MG63 (cell line): ENCODE data around the gene HOXD12. TPM values are rescaled to one million over a fixed set of nuclear protein-coding genes. Genes with fewer than 3 reads are reported as not detected.

Experiments used
- DNase-seq: peaks from one replicate; pipeline ENCODE4 v3.0.0-alpha.2; 2020
- H3K27me3 ChIP-seq: fragments of 250-450 bp; sonication (Bioruptor Pico); 2 replicates; pipeline ENCODE4 v1.5.1; 2020; ENCODE audit warnings: mild to moderate bottlenecking, moderate library complexity
- H3K36me3 ChIP-seq: fragments of 250-450 bp; sonication (Bioruptor Pico); 2 replicates; pipeline ENCODE4 v1.5.1; 2020; ENCODE audit warnings: mild to moderate bottlenecking, moderate library complexity
- H3K4me3 ChIP-seq: fragments of 250-450 bp; sonication (Bioruptor Pico); 2 replicates; pipeline ENCODE4 v1.5.1; 2020; ENCODE audit warnings: mild to moderate bottlenecking, moderate library complexity
- H3K9me3 ChIP-seq: fragments of 250-450 bp; sonication (Bioruptor Pico); 2 replicates; pipeline ENCODE4 v1.5.1; 2020; ENCODE audit warnings: mild to moderate bottlenecking, moderate library complexity
- total RNA-seq: library from RNA; depleted of rRNA; stranded (reverse); fragments of >200 nt; shearing (Covaris generic); gene quantifications from 2 replicates; pipeline ENCODE4 v1.2.3, GENCODE V29; 2014; ENCODE audit warnings: low replicate concordance

HOXD12 gene
- total RNA-seq, 1 experiment from 2014 or later: not detected

DNA sequence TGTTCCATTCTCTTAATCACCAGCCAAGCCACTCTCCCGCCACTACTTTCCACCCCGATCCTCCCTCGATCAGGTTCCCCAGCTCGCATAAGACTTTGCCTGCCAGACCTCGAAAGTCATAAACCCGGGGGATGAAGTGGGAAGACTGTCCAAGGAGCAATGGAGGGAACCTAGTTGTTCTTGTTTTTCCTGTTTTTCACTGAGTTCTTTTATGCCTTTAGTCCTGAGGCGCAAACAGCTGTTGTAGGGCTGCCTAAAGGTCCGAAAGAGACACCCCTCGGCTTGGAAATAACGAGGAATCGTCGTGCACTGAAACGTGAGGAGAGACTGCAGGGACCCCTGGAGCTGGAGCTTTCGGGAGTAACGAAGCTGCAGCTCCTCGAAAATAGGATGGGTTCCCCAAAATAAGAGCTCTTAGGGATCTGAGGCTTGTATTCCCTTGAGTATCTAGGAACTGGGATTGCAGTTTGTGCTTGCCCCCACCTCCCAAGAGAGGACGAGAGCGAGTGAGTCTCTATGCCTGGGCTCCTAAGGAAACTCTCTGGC lies 1.7 kb upstream of the HOXD12 start:
- H3K36me3 ChIP-seq: peaks cover 4% of the 10 kb centered on the region; the same call in 1 of the 2 replicates
- H3K9me3 ChIP-seq: no peaks in the 10 kb centered on the region
- H3K27me3 ChIP-seq: peaks cover 2% of the 10 kb centered on the region; the same call in 1 of the 2 replicates
- peak overlapping the region; percentile 63 for H3K4me3 ChIP-seq
- no peak for DNase-seq

DNA sequence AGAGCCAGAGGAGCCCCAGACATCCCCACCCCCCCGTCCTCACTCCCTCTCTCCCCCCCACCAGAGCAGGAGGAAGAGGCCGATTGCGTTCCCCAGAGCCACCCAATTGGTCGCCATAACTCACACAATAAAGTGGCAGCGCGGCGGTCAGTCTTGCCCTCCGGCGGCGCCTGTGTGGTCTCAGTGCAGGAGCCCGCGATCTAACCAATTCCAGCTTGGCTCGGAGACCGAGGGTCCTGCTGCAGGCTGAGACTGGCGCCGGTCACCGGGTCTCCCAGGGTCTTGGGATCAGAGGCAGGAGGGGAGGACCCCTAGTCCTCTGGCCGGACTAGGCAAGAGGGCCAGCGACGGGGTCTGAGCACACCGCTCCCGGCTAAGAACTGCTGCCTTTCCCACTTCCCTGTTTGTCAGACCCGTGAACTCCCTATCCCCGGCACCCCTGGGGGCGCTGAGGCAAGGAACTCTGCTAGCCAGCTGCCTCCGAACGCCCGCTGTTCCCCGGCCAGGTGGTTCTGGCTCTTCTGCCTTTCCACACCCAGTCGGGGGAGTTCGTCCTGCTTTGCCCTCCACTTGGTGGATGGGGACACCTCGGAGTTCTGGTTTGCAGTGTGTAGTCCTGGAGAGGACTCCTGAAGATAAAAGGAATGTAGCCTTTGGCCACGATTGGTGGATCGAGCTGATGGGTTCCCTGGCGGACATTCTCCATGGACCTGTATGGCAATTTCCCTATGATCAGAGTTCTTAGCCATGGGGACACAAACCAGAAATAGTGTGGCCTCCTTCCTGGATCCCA lies 1.0 kb upstream of the HOXD12 start:
- Histone ChIP-seq H3K36me3 (peaks cover 4% of the 10 kb centered on the region; the same call in 1 of the 2 replicates), H3K27me3 (peaks cover 2% of the 10 kb centered on the region; the same call in 1 of the 2 replicates), H3K4me3 (no peak overlapping the region), H3K9me3 (no peaks in the 10 kb centered on the region)
- no peak for DNase-seq

DNA sequence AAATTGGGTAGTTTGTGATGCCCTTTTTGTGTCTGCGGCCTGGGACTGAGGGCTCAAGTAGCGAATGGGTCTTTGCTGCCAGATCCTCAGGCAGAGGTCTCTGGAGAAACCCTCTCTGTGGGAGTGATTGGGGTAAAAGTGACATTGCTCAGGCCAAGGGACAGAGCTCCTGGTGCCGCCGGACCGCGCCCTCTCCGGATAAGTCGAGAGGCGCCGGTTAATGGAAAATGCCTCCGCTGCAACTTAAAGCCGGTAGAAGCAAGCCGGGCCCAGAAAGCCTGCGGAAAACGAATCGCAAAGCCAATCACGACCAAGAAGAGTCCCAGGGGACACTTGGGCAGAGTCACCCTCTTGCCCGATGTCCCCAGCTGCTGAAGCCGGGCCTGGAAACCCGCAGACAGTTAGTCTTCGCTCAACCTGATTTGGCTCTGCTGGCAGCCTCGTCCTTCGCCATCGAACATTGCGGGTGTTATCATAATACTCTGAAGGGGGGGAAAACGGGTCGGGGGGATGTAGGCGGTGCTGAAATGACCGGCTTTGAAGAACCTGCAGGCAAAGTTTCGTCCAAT lies 352 bp upstream of the HOXD12 start:
- Histone ChIP-seq H3K9me3 (no peaks in the 10 kb centered on the region), H3K36me3 (peaks cover 4% of the 10 kb centered on the region; the same call in 1 of the 2 replicates), H3K4me3 (no peak overlapping the region), H3K27me3 (peaks cover 2% of the 10 kb centered on the region; the same call in 1 of the 2 replicates)
- no peak for DNase-seq

DNA sequence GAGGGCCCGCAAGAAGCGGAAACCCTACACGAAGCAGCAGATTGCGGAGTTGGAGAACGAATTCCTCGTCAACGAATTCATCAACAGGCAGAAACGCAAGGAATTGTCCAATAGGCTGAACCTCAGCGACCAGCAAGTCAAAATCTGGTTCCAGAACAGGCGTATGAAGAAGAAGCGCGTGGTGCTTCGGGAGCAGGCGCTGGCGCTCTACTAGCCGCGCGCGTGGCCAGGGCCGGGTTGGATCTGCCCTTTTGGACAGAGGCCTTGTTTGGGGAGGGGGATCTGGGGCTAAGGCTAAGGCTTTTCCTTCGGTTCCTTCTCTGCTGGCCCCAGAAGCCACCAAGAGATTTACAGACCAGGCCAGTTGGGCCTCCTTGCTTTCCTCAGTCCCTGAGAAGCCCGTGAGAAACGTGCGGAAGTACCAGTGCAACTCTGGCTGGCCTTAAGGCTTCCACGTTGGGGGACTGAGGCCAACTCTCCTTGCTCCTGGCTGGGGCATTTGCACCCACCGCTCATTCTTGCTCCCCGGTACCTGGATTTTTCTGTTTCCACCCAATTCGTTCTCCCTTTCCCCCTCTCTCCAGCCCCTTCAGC lies 1.0 kb downstream of the HOXD12 start:
- no peaks in the 10 kb centered on the region for H3K9me3 ChIP-seq
- no peak for DNase-seq
- no peak overlapping the region for H3K4me3 ChIP-seq
- no peaks in the 10 kb centered on the region; the same call in 1 of the 2 replicates for H3K36me3 ChIP-seq
- peaks cover 2% of the 10 kb centered on the region; the same call in 1 of the 2 replicates for H3K27me3 ChIP-seq

DNA sequence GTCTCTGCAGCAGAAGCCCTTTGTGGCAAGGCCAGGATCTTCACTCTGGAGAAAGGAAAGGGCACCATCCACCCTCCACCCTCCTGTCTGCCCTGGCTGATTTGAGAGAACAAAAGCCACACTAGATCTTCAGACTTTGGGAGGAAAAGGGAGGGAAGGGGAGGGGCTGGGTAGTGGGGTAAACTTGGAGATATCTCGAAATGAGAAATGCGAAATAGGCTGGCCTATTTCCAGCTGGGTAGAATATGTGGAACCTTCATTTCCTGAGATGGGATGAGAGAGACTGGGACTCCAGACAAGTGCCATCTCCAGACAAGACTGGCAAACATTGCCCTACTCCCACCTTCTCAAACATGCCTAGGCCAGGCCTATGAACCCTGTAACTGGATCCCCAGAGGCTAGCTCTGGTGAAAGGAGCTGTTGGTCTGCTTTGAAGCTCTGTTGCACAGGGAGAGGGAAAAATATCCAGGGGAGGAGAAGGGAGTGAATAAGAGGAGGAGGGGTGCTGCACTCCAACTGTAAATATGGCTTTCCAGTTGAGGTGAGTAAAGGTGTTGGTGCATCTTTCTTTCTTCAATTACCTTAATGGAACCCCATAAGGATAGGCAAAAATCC lies 1.7 kb downstream of the HOXD12 start:
- no peak overlapping the region for H3K4me3 ChIP-seq
- no peaks in the 10 kb centered on the region for H3K9me3 ChIP-seq
- DNase-seq: no peak
- H3K27me3 ChIP-seq: peaks cover 2% of the 10 kb centered on the region; the same call in 1 of the 2 replicates
- no peaks in the 10 kb centered on the region for H3K36me3 ChIP-seq

DNA sequence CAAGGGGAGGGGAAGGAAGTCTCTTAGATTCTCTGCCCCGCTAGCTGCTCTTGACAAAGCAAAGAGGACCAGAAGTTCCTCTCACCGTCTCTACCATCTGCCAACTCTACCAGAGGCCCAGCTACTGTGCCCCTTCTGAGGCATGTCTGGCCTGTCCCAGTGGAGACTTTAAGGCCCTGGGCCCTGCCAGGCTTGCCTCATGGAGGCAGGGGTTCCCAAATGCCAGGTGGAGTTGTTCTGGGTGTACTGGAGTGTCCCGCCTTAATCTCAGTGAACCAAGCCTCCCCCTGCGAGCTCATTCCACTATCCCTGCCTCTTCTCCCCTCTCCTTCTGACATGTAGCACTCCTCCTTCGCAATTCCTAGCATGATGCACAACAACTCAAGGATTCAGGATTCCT lies 2.2 kb downstream of the HOXD12 start:
- H3K36me3 ChIP-seq: no peaks in the 10 kb centered on the region
- no peak for DNase-seq
- H3K27me3 ChIP-seq: peaks cover 2% of the 10 kb centered on the region; the same call in 1 of the 2 replicates
- H3K4me3 ChIP-seq: no peak overlapping the region
- no peaks in the 10 kb centered on the region for H3K9me3 ChIP-seq

DNA sequence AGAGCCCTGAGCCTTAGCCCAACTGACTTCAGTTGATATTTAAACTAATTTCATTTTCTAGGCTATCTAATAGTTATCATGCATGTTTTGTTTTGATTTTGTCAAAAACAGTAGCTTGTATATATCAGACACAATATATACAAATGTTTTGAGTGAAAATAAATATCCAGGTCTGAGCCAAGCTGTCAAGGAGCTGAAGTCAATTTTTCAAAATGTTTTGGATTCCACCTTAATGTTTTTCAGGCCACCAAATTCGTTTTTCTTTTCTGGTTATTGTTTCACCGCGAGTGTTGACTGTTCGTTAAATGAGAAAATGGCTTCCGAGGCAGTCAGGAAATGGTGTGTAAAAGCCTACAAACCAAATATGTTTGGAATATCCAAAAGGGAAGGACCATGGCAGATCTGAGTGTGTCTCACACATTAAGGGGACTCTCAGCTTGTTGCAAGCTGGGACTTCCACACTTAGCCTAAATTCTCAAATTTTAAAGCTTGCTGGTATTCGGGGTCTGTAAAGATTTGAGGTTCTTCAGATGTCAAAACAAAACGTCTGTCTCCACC lies 2.8 kb downstream of the HOXD12 start:
- Histone ChIP-seq H3K9me3 (no peaks in the 10 kb centered on the region), H3K36me3 (no peaks in the 10 kb centered on the region), H3K27me3 (peaks cover 2% of the 10 kb centered on the region; the same call in 1 of the 2 replicates), H3K4me3 (no peak overlapping the region)
- no peak for DNase-seq

DNA sequence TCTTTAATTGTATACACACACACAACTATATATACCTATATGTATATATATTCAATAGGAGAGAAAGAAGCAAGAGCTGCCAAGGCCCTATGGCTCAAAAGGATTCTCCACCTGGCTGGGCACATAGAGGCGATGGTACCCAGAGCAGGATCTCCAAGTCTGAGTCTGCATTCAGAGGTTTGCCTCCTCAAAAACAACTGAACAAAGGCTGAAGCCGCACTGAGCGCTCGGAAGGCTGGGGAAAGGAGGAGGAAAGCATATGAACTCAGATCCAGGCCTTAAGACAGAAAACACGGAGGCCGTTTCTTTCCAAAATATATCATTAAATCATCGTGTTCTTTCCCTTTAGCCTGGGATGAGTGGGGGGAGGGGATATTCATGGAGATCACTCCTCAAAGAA lies 3.6 kb downstream of the HOXD12 start:
- Histone ChIP-seq H3K36me3 (no peaks in the 10 kb centered on the region), H3K9me3 (no peaks in the 10 kb centered on the region), H3K4me3 (peak overlapping the region; percentile 62), H3K27me3 (no peaks in the 10 kb centered on the region)
- no peak for DNase-seq

DNA sequence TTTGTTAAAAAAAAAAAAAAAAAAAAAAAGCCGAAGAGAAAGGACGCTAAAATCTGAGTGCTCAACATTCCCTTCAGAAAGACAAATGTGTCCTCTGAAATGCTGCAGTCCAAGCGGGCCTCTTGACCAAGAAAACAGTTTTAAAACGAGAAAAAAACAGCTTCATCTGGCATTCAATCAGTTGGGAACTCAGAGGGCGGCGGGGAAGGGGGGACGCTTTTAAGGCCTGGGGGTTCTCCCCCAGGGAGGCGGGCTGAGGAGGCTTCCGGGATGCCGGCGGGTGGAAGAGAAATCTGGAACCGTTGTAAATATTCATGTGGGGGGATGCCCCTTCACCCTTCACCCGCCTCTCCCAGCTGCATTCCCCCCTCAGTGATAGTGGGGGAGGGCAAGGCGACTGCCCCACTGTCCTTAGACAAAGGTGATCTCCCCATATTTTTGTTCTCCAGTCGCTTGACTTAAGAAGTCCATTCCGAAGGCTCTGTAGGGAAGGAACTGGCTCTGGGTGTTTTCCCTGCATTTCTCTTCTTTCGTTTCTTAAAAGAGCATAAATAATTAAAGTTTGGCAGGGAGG lies 4.2 kb downstream of the HOXD12 start:
- Histone ChIP-seq H3K27me3 (no peaks in the 10 kb centered on the region), H3K4me3 (peak overlapping the region; percentile 62), H3K36me3 (peaks cover under 1% of the 10 kb centered on the region; the same call in 1 of the 2 replicates), H3K9me3 (no peaks in the 10 kb centered on the region)
- no peak for DNase-seq

DNA sequence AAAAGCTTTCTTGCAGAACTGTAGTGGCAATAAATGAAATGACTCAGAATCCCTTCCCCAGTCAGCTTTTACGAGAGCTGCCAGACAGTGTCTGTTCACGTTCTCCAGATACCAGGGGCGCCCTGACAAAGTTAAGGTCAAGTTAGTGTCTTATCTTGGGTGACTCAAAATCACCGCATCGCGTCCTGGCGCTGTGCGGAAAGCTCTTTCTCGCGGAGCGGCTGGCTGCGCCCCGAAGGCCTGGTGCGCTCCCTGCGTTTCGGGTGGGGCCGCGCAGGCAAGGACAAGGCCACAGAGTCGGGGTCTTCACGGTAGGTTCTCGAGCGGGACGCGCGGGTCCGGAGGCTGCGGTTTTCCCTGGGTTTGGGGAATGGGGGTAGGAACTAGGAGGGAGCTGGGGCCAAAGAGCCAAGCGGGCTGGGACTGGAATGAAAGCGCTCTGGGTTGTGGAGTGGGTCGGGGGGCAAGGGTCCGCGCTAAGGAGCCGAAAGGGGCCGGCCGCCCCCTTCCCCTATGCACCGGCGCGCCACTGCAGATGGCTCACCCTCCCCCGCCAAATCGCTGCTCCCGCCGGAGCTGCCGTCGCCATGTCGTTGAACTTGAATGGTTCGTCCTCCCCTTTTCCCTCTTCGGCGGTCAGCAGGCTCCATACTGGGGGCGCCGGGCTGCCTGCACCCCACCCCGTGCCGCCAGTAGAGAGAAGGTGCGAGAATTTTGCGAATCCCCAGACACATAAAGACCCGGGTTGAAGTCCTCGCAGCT lies 4.9 kb downstream of the HOXD12 start:
- Histone ChIP-seq H3K27me3 (no peaks in the 10 kb centered on the region), H3K36me3 (peaks cover 7% of the 10 kb centered on the region), H3K4me3 (peak overlapping the region; percentile 62), H3K9me3 (no peaks in the 10 kb centered on the region)
- peak; percentile 70 for DNase-seq

DNA sequence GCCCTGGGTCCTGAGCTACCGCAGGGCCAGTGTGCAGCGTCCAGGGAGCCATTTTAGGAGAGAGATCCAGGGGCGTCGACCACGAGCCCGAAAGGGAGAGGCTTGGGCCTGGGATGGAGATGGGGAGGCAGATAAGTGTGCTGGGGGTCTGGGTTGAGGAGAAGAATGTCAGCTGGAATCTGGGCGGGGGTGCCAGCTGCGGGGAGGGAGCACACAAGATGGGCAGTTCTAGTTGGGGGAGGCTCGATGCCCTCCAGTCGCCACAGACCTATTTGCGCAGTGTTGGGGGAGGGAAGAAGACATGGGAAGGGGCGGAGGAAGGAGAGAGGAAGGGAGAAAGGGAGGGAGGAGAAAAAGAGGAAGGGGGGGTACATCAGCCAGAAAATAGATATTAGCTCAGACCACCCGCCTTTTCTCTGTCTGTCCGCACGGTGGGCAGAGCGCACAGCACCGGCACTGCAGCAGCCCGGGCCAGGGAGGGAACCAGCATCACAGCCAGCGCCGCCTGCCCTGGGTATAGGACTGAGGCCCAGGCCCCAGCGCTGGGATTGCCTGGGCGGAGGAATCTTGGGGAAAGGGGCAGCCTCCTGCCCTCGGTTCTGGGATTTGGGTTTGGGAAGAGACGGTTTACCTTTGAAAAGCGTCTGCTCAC lies 5.6 kb downstream of the HOXD12 start:
- DNase-seq: peak; percentile 56
- Histone ChIP-seq H3K36me3 (peaks cover 8% of the 10 kb centered on the region), H3K27me3 (no peaks in the 10 kb centered on the region), H3K4me3 (peak overlapping the region; percentile 62), H3K9me3 (no peaks in the 10 kb centered on the region)

DNA sequence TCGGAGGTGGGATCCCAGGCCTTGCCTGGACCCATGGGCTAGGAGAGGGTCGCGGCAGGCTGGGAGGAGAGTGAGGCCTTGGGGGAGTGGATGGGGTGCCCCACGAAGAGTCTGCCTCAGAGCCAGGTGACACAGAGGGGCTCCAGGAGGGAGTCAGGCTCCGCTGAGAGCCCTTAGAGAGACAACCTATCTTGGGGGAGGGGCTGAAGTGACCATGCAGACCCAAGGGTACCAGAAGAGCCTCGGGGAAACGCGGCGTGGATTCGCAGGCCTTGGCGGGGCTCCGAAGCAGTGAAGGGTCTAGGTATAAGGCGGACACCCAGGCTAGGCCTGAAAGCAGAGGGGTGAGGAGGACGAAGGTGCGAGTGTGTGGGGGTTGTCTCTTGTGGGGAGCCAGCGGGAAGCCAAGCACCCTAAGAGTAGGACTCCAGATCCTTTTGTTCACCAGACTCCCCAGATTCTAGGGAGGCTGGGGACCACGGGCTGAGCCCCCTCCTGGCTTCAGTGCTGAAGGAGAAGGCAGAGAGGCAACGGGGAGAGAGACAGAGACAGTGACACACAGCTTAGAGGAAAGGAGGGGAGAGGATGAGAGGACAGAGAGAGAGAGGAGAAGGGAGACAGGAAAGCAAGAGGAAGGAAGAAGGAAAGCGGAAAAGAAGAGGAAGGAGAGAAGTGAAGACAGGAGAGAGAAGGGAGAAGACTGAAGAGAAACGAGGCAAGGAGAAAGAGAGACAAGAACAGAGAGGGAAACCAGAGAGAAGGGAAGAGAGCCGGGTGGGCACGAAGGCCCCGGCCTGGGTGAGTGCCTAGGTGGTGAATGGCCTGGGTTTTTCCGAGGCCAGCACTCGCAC lies 6.4 kb downstream of the HOXD12 start:
- no peak for DNase-seq
- H3K4me3 ChIP-seq: peak overlapping the region; percentile 62
- H3K36me3 ChIP-seq: peaks cover 9% of the 10 kb centered on the region
- H3K27me3 ChIP-seq: no peaks in the 10 kb centered on the region
- H3K9me3 ChIP-seq: no peaks in the 10 kb centered on the region

DNA sequence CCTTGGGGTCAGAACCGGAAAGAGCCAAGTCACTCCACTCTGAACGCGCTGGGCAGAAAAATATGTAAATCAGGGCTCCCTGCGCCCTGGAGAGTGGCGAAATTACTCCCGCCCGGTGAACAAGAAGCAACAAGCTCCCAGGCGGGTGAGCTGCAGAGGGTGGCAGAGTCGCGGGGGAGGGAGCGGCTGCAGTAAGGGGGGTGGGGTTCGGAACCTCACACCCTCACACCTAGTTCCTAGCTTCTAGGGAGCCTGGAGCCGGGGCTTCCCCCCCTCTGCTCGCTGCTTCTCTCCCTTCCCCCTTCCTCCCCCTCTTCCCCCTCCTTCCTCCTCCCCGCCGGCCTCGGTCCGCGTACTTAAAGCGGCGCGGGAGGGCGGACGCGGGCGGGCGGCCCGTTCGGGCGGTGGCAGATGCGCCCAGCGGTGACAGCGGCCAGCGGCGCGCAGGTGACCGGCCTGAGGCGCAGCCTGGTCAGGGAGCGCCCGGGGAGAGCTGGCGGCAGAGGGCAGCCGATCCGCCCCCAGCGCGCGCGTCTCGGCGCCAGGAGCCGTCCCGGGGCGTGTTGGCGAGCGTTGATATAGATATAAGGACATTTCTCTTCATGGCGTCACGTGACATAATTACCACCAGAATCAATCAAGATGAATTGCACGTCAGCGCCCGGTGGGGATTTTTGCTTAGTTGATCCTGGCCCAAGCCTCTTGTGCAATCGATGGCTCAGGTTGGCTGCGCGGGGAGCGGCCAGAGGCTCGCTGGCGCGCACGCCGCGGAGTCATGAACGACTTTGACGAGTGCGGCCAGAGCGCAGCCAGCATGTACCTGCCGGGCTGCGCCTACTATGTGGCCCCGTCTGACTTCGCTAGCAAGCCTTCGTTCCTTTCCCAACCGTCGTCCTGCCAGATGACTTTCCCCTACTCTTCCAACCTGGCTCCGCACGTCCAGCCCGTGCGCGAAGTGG lies 7.3 kb downstream of the HOXD12 start, which contains the start of gene HOXD11:
Gene HOXD11 (plus strand): TSS at position 700 of the 959 bp plus-strand sequence. CDS start 76 bp downstream, at position 776.
- Histone ChIP-seq H3K9me3 (no peaks in the 10 kb centered on the region), H3K27me3 (no peaks in the 10 kb centered on the region), H3K4me3 (peak within 1 kb of the TSS; percentile 62), H3K36me3 (peaks cover 15% of the 10 kb centered on the region)
- peak; percentile 71 for DNase-seq
